Astrocyte (in vitro differentiated cells and primary cell): ENCODE results near the gene EPN3. TPM values are rescaled to one million over a fixed set of nuclear protein-coding genes. Genes with fewer than 3 reads are reported as not detected.

Experiments
- DNase-seq: peaks from one replicate; pipeline ENCODE4 v3.0.0-alpha.2; 2010; ENCODE audit warnings: low read depth
- FAIRE-seq: peaks from 2 replicates; lab custom pipeline; 2011; peaks lifted over from hg19 to GRCh38; lab: Jason Lieb, UNC
- H2AFZ ChIP-seq: 2 replicates; pipeline ENCODE4 v1.6.0; 2012; ENCODE audit warnings: low read depth, low read length, inconsistent platforms
- H3K27ac ChIP-seq: 2 replicates; pipeline ENCODE4 v1.5.1; 2011; ENCODE audit warnings: low read depth, low read length, inconsistent platforms
- H3K27me3 ChIP-seq: 2 replicates; pipeline ENCODE4 v1.6.0; 2011; ENCODE audit warnings: low read length, inconsistent platforms; ENCODE audit not compliant: insufficient read depth
- H3K36me3 ChIP-seq: 2 replicates; pipeline ENCODE4 v1.5.1; 2011; ENCODE audit warnings: low read length, inconsistent platforms; ENCODE audit not compliant: insufficient read depth
- H3K4me1 ChIP-seq: 2 replicates; pipeline ENCODE4 v1.5.1; 2011; ENCODE audit warnings: low read length, inconsistent platforms; ENCODE audit not compliant: insufficient read depth
- H3K4me2 ChIP-seq: 2 replicates; pipeline ENCODE4 v1.6.0; 2012; ENCODE audit warnings: low read length, inconsistent platforms
- H3K4me3 ChIP-seq: 2 replicates; pipeline ENCODE4 v1.5.1; 2011; ENCODE audit warnings: low read depth, mild to moderate bottlenecking, low read length, inconsistent platforms; ENCODE audit not compliant: insufficient read depth
- H3K79me2 ChIP-seq: 2 replicates; pipeline ENCODE4 v1.6.0; 2012; ENCODE audit warnings: mild to moderate bottlenecking, low read length, inconsistent platforms; ENCODE audit not compliant: insufficient read depth
- H3K9ac ChIP-seq: 2 replicates; pipeline ENCODE4 v1.6.0; 2012; ENCODE audit warnings: mild to moderate bottlenecking, low read length, inconsistent platforms
- H3K9me3 ChIP-seq: 2 replicates; pipeline ENCODE4 v1.5.1; 2012; ENCODE audit warnings: low read depth, mild to moderate bottlenecking, low read length, inconsistent platforms; ENCODE audit not compliant: insufficient read depth
- H4K20me1 ChIP-seq: 2 replicates; pipeline ENCODE4 v1.6.0; 2012; ENCODE audit warnings: low read length, inconsistent platforms; ENCODE audit not compliant: insufficient read depth
- H3K27ac Mint-ChIP-seq: one replicate; pipeline ENCODE4 v1.8.0; 2021; ENCODE audit warnings: mild to moderate bottlenecking, mixed read lengths; ENCODE audit not compliant: unreplicated experiment
- H3K27me3 Mint-ChIP-seq: one replicate; pipeline ENCODE4 v1.8.0; 2021; ENCODE audit warnings: low read depth, mixed read lengths; ENCODE audit not compliant: unreplicated experiment
- H3K36me3 Mint-ChIP-seq: one replicate; pipeline ENCODE4 v1.8.0; 2021; ENCODE audit warnings: low read depth, mixed read lengths; ENCODE audit not compliant: unreplicated experiment
- H3K4me1 Mint-ChIP-seq: one replicate; pipeline ENCODE4 v1.8.0; 2021; ENCODE audit warnings: low read depth, mixed read lengths; ENCODE audit not compliant: unreplicated experiment
- H3K4me3 Mint-ChIP-seq: one replicate; pipeline ENCODE4 v1.8.0; 2021; ENCODE audit warnings: mild to moderate bottlenecking, moderate library complexity, mixed read lengths; ENCODE audit not compliant: unreplicated experiment
- H3K9me3 Mint-ChIP-seq: one replicate; pipeline ENCODE4 v1.8.0; 2021; ENCODE audit warnings: mild to moderate bottlenecking, mixed read lengths; ENCODE audit not compliant: unreplicated experiment
- CTCF ChIP-seq: IDR thresholded peaks from 2 replicates; pipeline ENCODE4 v1.5.1; 2011; ENCODE audit warnings: low read depth, mild to moderate bottlenecking, inconsistent platforms, low read length, moderate library complexity; ENCODE audit not compliant: insufficient read depth
- EZH2 ChIP-seq: IDR thresholded peaks from 2 replicates; pipeline ENCODE4 v1.6.1; 2012; ENCODE audit warnings: mild to moderate bottlenecking, low read length, inconsistent platforms; ENCODE audit not compliant: insufficient read depth
- total RNA-seq: library from RNA; stranded (reverse); gene quantifications from 2 replicates; pipeline ENCODE4 v1.2.1, GENCODE V29; 2021

The EPN3 gene
- total RNA-seq, 1 donor from 2014 or later = 1.7 TPM

- no peaks in the 10 kb centered on the region for H3K9me3 ChIP-seq
- H3K79me2 ChIP-seq = no peaks in the 10 kb centered on the region
- H3K9ac ChIP-seq = no peak overlapping the region
- no peak overlapping the region for H3K4me3 Mint-ChIP-seq
- DNase-seq (no peak), FAIRE-seq (no peak)
- no peak overlapping the region for H2AFZ ChIP-seq
- H3K9me3 Mint-ChIP-seq = no peaks in the 10 kb centered on the region
- no peaks in the 10 kb centered on the region for H4K20me1 ChIP-seq
- H3K27ac ChIP-seq = no peak overlapping the region
- H3K4me1 ChIP-seq = no peaks in the 10 kb centered on the region
- peaks cover 11% of the 10 kb centered on the region for H3K27me3 ChIP-seq
- H3K4me3 ChIP-seq = no peak overlapping the region
- H3K27ac Mint-ChIP-seq = no peak overlapping the region
- no peaks in the 10 kb centered on the region for H3K4me1 Mint-ChIP-seq
- H3K27me3 Mint-ChIP-seq = peaks cover 64% of the 10 kb centered on the region
- TF ChIP-seq EZH2 = no peak
- no peak for TF ChIP-seq CTCF
- H3K36me3 Mint-ChIP-seq = no peaks in the 10 kb centered on the region
- H3K4me2 ChIP-seq = no peak overlapping the region
- no peaks in the 10 kb centered on the region for H3K36me3 ChIP-seq
These were observed 43.2 kb downstream of the EPN3 start for GRCh38 chr17:50575581-50576210.

- Mint-ChIP-seq H3K27ac (no peak overlapping the region), H3K4me3 (no peak overlapping the region), H3K9me3 (peaks cover 3% of the 10 kb centered on the region), H3K36me3 (no peaks in the 10 kb centered on the region), H3K27me3 (peaks cover 64% of the 10 kb centered on the region), H3K4me1 (no peaks in the 10 kb centered on the region)
- Histone ChIP-seq H3K4me1 (no peaks in the 10 kb centered on the region), H3K9ac (no peak overlapping the region), H3K4me2 (no peak overlapping the region), H2AFZ (no peak overlapping the region), H3K36me3 (no peaks in the 10 kb centered on the region), H3K79me2 (no peaks in the 10 kb centered on the region), H3K27ac (no peak overlapping the region), H3K4me3 (no peak overlapping the region), H4K20me1 (no peaks in the 10 kb centered on the region), H3K27me3 (peaks cover 11% of the 10 kb centered on the region), H3K9me3 (no peaks in the 10 kb centered on the region)
- no peak for TF ChIP-seq EZH2
- TF ChIP-seq CTCF = no peak
- DNase-seq (no peak), FAIRE-seq (no peak)
These were observed 44.3 kb downstream of the EPN3 start for GRCh38 chr17:50576864-50577263.

GRCh38 chr17:50577451-50577954 lies 45.0 kb downstream of the EPN3 start:
- H3K9me3 Mint-ChIP-seq = peaks cover 8% of the 10 kb centered on the region

More at GRCh38 chr17:50577451-50577954, 45.0 kb downstream of the EPN3 start:
- H3K4me2 ChIP-seq = no peak overlapping the region
- H3K4me1 Mint-ChIP-seq = no peaks in the 10 kb centered on the region
- no peak for FAIRE-seq
- peaks cover 3% of the 10 kb centered on the region for H3K36me3 Mint-ChIP-seq
- H3K27me3 Mint-ChIP-seq = peaks cover 65% of the 10 kb centered on the region
- no peaks in the 10 kb centered on the region for H3K9me3 ChIP-seq
- no peaks in the 10 kb centered on the region for H4K20me1 ChIP-seq
- TF ChIP-seq EZH2 = no peak
- no peak for TF ChIP-seq CTCF
- no peak overlapping the region for H2AFZ ChIP-seq
- DNase-seq = no peak
- no peak overlapping the region for H3K4me3 Mint-ChIP-seq
- no peak overlapping the region for H3K9ac ChIP-seq
- no peaks in the 10 kb centered on the region for H3K36me3 ChIP-seq
- H3K27ac Mint-ChIP-seq = no peak overlapping the region
- no peak overlapping the region for H3K27ac ChIP-seq
- no peak overlapping the region for H3K4me3 ChIP-seq
- H3K27me3 ChIP-seq = peaks cover 11% of the 10 kb centered on the region
- H3K4me1 ChIP-seq = no peaks in the 10 kb centered on the region
- no peaks in the 10 kb centered on the region for H3K79me2 ChIP-seq
